Neural progenitor cell (in vitro differentiated cells): ENCODE results near the gene LHX4. TPM values are rescaled to one million over a fixed set of nuclear protein-coding genes. Genes with fewer than 3 reads are reported as not detected.

Experiments
- DNase-seq: peaks from one replicate; pipeline ENCODE4 v3.0.0-alpha.2; 2016; ENCODE audit warnings: low spot score
- H2AFZ ChIP-seq: fragments of 200-600 bp; sonication (generic); replicated peaks from 2 replicates; pipeline ENCODE4 v1.6.1; 2016; ENCODE audit warnings: antibody characterized with exemption
- H3F3A ChIP-seq: fragments of 200-600 bp; sonication (generic); 2 replicates; pipeline ENCODE4 v1.6.1; 2016; ENCODE audit warnings: antibody characterized with exemption, low read depth
- H3K27ac ChIP-seq: fragments of 200-600 bp; sonication (generic); 2 replicates; pipeline ENCODE4 v1.5.1; 2016; ENCODE audit warnings: mild to moderate bottlenecking
- H3K27me3 ChIP-seq: fragments of 200-600 bp; sonication (generic); 2 replicates; pipeline ENCODE4 v1.6.1; 2016; ENCODE audit warnings: mild to moderate bottlenecking, moderate library complexity
- H3K36me3 ChIP-seq: fragments of 200-600 bp; sonication (generic); 2 replicates; pipeline ENCODE4 v1.5.1; 2016
- H3K4me1 ChIP-seq: fragments of 200-600 bp; sonication (generic); 2 replicates; pipeline ENCODE4 v1.6.1; 2016; ENCODE audit warnings: mixed run types
- H3K4me2 ChIP-seq: fragments of 200-600 bp; sonication (generic); 2 replicates; pipeline ENCODE4 v1.6.1; 2016
- H3K4me3 ChIP-seq: fragments of 200-600 bp; sonication (generic); 2 replicates; pipeline ENCODE4 v1.5.1; 2016
- H3K79me2 ChIP-seq: fragments of 200-600 bp; sonication (generic); 2 replicates; pipeline ENCODE4 v1.6.1; 2016; ENCODE audit warnings: low read depth
- H3K9ac ChIP-seq: fragments of 200-600 bp; sonication (generic); 2 replicates; pipeline ENCODE4 v1.6.1; 2016
- H3K9me3 ChIP-seq: fragments of 200-600 bp; sonication (generic); 2 replicates; pipeline ENCODE4 v1.5.1; 2016; ENCODE audit warnings: low read depth
- H4K20me1 ChIP-seq: fragments of 200-600 bp; sonication (generic); 2 replicates; pipeline ENCODE4 v1.6.1; 2016; ENCODE audit warnings: low read depth
- H3K27ac Mint-ChIP-seq: 3 replicates; pipeline ENCODE4 v1.8.0; 2021; ENCODE audit warnings: mixed read lengths
- H3K27me3 Mint-ChIP-seq: 2 replicates; pipeline ENCODE4 v1.8.0; 2022; ENCODE audit warnings: low read depth, mild to moderate bottlenecking, inconsistent platforms, moderate library complexity, mixed read lengths; ENCODE audit not compliant: insufficient read depth
- H3K36me3 Mint-ChIP-seq: 3 replicates; pipeline ENCODE4 v1.8.0; 2021; ENCODE audit warnings: mixed read lengths
- H3K4me1 Mint-ChIP-seq: 3 replicates; pipeline ENCODE4 v1.8.0; 2021; ENCODE audit warnings: mixed read lengths
- H3K4me3 Mint-ChIP-seq: 3 replicates; pipeline ENCODE4 v1.8.0; 2021; ENCODE audit warnings: mild to moderate bottlenecking, moderate library complexity, mixed read lengths
- H3K9me3 Mint-ChIP-seq: 3 replicates; pipeline ENCODE4 v1.8.0; 2020; ENCODE audit warnings: mixed read lengths
- EZH2 ChIP-seq: fragments of 200-600 bp; sonication (generic); IDR thresholded peaks from 2 replicates; pipeline ENCODE4 v1.6.1; 2017; ENCODE audit warnings: antibody characterized with exemption, mild to moderate bottlenecking, moderate library complexity
- EZH2phosphoT487 ChIP-seq: fragments of 200-600 bp; sonication (generic); IDR thresholded peaks from 2 replicates; pipeline ENCODE4 v1.6.1; 2017; ENCODE audit warnings: antibody characterized with exemption
- total RNA-seq: library from RNA; depleted of rRNA; stranded (reverse); fragments of >200 nt; gene quantifications from 2 replicates; pipeline ENCODE4 v1.2.3, GENCODE V29; 2015; ENCODE audit warnings: low replicate concordance
- TF ChIP-seq, protein P1 (sequence below): fragments of 200-600 bp; sonication (generic); IDR thresholded peaks from 2 replicates; pipeline ENCODE4 v1.5.1; 2017; ENCODE audit warnings: antibody characterized with exemption, mild to moderate bottlenecking

The LHX4 gene
- 0.06 TPM in 1 of 2 replicates, not detected in the other for total RNA-seq

DNA sequence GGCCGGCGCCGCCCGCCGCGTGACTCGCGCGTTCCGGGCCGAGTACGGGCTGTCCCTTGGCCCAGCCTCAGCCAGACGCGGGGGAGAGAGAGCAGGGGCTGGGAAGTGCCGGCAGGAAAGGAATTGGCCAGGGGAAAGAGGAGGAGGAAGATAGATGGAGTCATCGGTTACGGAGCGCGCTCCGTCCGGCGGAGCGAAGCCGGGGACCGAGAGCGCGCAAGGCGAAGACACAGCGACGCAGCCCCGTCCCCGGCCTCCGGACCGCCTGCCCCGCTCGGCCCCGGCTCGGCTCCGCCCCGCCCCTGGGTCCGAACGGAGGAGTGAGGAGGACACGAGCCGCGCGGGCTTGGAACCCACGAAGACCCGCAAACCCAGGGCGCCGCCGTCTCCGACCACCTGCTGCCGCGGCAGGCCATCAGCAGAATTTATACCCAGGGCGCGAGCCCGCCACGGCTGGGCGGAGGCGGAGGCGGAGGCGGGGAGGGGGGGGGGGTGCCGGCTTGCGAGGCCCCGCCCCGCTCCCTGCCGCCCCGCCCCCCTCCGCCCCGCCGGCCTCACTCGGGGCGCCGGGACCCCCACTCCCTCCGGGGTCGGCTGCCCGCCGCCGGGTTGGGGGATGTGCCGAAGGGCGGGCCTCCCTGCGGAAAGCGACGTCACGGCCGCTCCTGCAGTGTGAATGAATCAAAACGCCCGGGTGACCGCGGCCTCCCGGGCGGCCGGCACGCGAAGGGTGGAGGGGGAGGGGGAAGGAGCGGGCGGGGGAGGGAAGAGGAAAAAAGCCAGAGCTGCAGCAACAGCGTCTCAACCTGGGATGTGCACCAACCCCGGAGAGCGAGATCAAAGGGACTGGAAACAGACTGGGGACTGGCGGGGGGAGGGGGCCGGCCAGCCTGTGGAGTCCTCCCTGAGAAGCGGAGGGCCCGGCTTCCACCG is at the start of gene LHX4:
LHX4 (plus strand) TSS at position 782 of the 933 bp plus-strand sequence. CDS start 266 bp downstream, outside the sequence.
- H3K9ac ChIP-seq = no peak within 1 kb of the TSS

DNA sequence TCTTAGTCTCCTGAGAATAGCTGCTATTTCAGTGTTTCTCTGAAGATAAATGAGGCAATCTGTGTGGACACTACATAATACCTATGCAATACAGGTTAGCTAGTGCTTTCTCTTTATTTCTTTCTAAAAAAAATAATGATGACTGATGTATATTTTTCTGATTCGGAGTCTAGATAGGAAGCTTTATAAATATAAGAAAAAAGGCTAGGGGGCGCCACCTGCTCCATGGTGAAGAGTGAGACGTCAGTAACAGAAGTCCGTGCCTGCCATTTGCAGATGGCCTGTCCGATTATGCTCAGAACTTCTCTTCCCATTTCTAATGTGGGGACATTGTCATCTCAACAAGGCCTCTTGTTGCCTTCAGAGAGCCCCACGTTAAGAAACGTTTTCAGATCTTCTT is 49.0 kb upstream of the LHX4 start:
- DNase-seq = peak; percentile 65
- Histone ChIP-seq H3F3A (peaks cover 3% of the 10 kb centered on the region), H4K20me1 (no peaks in the 10 kb centered on the region)

More for the DNA sequence above, at the start of gene LHX4:
- peaks cover 28% of the 10 kb centered on the region for H3K4me1 ChIP-seq
- H3K79me2 ChIP-seq = no peaks in the 10 kb centered on the region
- peaks cover 49% of the 10 kb centered on the region for H3F3A ChIP-seq
- Mint-ChIP-seq H3K36me3 (no peaks in the 10 kb centered on the region), H3K4me1 (peaks cover 17% of the 10 kb centered on the region), H3K27me3 (peaks cover 82% of the 10 kb centered on the region), H3K4me3 (peak within 1 kb of the TSS; percentile 83), H3K9me3 (peaks cover 3% of the 10 kb centered on the region), H3K27ac (no peak within 1 kb of the TSS)
- DNase-seq = peak; percentile 84
- H3K27me3 ChIP-seq = peaks cover 100% of the 10 kb centered on the region
- peak within 1 kb of the TSS; percentile 72 for H3K4me3 ChIP-seq
- H3K27ac ChIP-seq = no peak within 1 kb of the TSS
- H3K9me3 ChIP-seq = no peaks in the 10 kb centered on the region
- H3K36me3 ChIP-seq = no peaks in the 10 kb centered on the region
- peak within 1 kb of the TSS; percentile 100 for H3K4me2 ChIP-seq
- TF ChIP-seq EZH2phosphoT487 = no peak
- TF ChIP-seq, protein P1, sequence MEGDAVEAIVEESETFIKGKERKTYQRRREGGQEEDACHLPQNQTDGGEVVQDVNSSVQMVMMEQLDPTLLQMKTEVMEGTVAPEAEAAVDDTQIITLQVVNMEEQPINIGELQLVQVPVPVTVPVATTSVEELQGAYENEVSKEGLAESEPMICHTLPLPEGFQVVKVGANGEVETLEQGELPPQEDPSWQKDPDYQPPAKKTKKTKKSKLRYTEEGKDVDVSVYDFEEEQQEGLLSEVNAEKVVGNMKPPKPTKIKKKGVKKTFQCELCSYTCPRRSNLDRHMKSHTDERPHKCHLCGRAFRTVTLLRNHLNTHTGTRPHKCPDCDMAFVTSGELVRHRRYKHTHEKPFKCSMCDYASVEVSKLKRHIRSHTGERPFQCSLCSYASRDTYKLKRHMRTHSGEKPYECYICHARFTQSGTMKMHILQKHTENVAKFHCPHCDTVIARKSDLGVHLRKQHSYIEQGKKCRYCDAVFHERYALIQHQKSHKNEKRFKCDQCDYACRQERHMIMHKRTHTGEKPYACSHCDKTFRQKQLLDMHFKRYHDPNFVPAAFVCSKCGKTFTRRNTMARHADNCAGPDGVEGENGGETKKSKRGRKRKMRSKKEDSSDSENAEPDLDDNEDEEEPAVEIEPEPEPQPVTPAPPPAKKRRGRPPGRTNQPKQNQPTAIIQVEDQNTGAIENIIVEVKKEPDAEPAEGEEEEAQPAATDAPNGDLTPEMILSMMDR = no peak
- TF ChIP-seq EZH2 = no peak
- H2AFZ ChIP-seq = peak within 1 kb of the TSS; percentile 96
- peaks cover 59% of the 10 kb centered on the region for H4K20me1 ChIP-seq

DNA sequence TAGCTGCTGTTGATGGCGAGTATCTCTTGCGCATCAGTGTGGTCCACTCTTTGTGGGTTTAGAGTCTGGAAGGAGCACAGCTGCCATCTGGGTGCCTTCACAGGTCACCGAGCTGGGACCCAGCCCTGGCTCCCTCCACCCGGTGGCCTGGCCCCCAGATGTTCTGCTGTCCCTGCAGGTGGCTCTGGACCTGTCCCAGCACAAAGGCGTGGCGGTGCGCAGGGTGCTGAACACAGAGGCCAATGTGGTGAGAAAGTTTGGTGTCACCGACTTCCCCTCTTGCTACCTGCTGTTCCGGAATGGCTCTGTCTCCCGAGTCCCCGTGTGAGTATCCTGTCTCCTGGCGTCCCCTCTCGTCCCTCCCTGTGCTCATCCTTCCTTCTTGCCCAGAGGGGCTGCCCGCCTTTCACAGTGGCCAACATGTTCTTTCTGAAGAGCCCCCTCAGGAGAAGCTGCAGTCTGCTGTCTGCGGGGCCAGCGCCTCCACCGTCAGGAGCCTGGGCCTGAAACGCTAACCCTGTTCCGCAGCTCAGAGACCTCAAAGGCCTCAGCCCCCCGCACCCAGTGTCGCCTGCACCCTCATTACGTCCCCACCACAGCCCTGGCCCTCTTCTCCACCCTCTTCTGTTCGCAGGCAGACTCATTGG is 47.9 kb upstream of the LHX4 start:
- Histone ChIP-seq H3F3A (peaks cover 3% of the 10 kb centered on the region), H3K9ac (no peak overlapping the region), H3K79me2 (no peaks in the 10 kb centered on the region), H3K4me2 (no peak overlapping the region), H3K4me1 (no peaks in the 10 kb centered on the region), H3K9me3 (no peaks in the 10 kb centered on the region), H3K27ac (no peak overlapping the region), H3K27me3 (no peaks in the 10 kb centered on the region), H3K4me3 (no peak overlapping the region), H4K20me1 (no peaks in the 10 kb centered on the region), H2AFZ (no peak overlapping the region), H3K36me3 (no peaks in the 10 kb centered on the region)
- Mint-ChIP-seq H3K9me3 (no peaks in the 10 kb centered on the region), H3K27me3 (peaks cover 4% of the 10 kb centered on the region), H3K4me3 (no peak overlapping the region), H3K36me3 (peaks cover 2% of the 10 kb centered on the region), H3K27ac (no peak overlapping the region), H3K4me1 (no peaks in the 10 kb centered on the region)
- DNase-seq = no peak
- no peak for TF ChIP-seq EZH2phosphoT487
- no peak for TF ChIP-seq EZH2
- TF ChIP-seq, protein P1 = no peak

More for the DNA sequence above, 49.0 kb upstream of the LHX4 start:
- H3K4me3 ChIP-seq = no peak overlapping the region
- H3K36me3 ChIP-seq = no peaks in the 10 kb centered on the region
- H3K4me1 ChIP-seq = no peaks in the 10 kb centered on the region
- H3K79me2 ChIP-seq = no peaks in the 10 kb centered on the region
- no peak overlapping the region for H3K4me3 Mint-ChIP-seq
- peaks cover 2% of the 10 kb centered on the region for H3K36me3 Mint-ChIP-seq
- TF ChIP-seq, protein P1 = peak; percentile 64
- TF ChIP-seq EZH2 = no peak
- H3K9ac ChIP-seq = no peak overlapping the region
- H3K4me1 Mint-ChIP-seq = no peaks in the 10 kb centered on the region
- H3K27ac Mint-ChIP-seq = no peak overlapping the region
- no peaks in the 10 kb centered on the region for H3K27me3 ChIP-seq
- no peaks in the 10 kb centered on the region for H3K9me3 ChIP-seq
- no peak overlapping the region for H2AFZ ChIP-seq
- H3K27ac ChIP-seq = no peak overlapping the region
- peaks cover 4% of the 10 kb centered on the region for H3K27me3 Mint-ChIP-seq
- H3K9me3 Mint-ChIP-seq = no peaks in the 10 kb centered on the region
- H3K4me2 ChIP-seq = no peak overlapping the region
